A549 (cell line): ENCODE results near the gene HMX3. TPM values are rescaled to one million over a fixed set of nuclear protein-coding genes. Genes with fewer than 3 reads are reported as not detected.
A peak's percentile ranks its signal among the peaks of the same experiment; 100 is the strongest.

Experiments
- ATAC-seq, 2 experiments: fragments of 200-7000 bp in 1 of 2; fragments of >200 bp in 1 of 2; cut with Nextera tagmentation in 1 of 2; cut with Tn5 transposase in 1 of 2; 3 replicates each; pipeline versions ENCODE4 v1.8.0 to v1.9.1; 2018 to 2020; ENCODE audit warnings: mild to moderate bottlenecking in 1 of 2, moderate library complexity in 1 of 2
- CTCF ChIA-PET: fragments of 300-600 bp; sonication (Branson Sonifier 250); formaldehyde crosslinking; extraction: SDS; loops from one replicate; lab custom pipeline; 2021; ENCODE audit warnings: antibody characterized with exemption, inconsistent platforms; lab: Yijun Ruan, JAX
- POLR2A ChIA-PET: fragments of 350-600 bp; formaldehyde crosslinking; extraction: SDS; loops from one replicate; lab custom pipeline; 2021; ENCODE audit warnings: antibody characterized with exemption, inconsistent platforms; lab: Yijun Ruan, JAX
- DNase-seq, 2 experiments: peaks; one replicate each; pipeline versions ENCODE4 v3.0.0 to v3.0.0-alpha.2; 2011 to 2016; ENCODE audit warnings: low read depth in 1 of 2, low spot score in 1 of 2
- FAIRE-seq: peaks from 2 replicates; lab custom pipeline; 2011; peaks lifted over from hg19 to GRCh38; lab: Jason Lieb, UNC
- H3K27ac ChIP-seq, 2 experiments: fragments of >200 bp; sonication (Bioruptor Twin); formaldehyde crosslinking; 3 replicates each; pipeline ENCODE4 v1.5.1; 2016 to 2017
- H3K4me1 ChIP-seq: fragments of >200 bp; sonication (Bioruptor Twin); formaldehyde crosslinking; 3 replicates; pipeline ENCODE4 v1.6.1; 2016
- H3K4me2 ChIP-seq: fragments of >200 bp; sonication (Bioruptor Twin); formaldehyde crosslinking; 3 replicates; pipeline ENCODE4 v1.6.1; 2016
- H3K4me3 ChIP-seq: fragments of >200 bp; sonication (Bioruptor Twin); formaldehyde crosslinking; 3 replicates; pipeline ENCODE4 v1.5.1; 2016
- H3K9me3 ChIP-seq: fragments of >200 bp; sonication (Bioruptor Twin); formaldehyde crosslinking; 3 replicates; pipeline ENCODE4 v1.6.1; 2016
- CBX8 ChIP-seq: fragments of 200-600 bp; sonication (generic); IDR thresholded peaks from 2 replicates; pipeline ENCODE4 v1.6.1; 2016
- CHD4 ChIP-seq: fragments of 200-600 bp; sonication (generic); IDR thresholded peaks from 2 replicates; pipeline ENCODE4 v1.6.1; 2016; ENCODE audit warnings: antibody characterized with exemption, mild to moderate bottlenecking, borderline replicate concordance
- EHF ChIP-seq: fragments of 250-450 bp; sonication (Bioruptor Pico); IDR thresholded peaks from 2 replicates; pipeline ENCODE4 v1.5.0; 2020; ENCODE audit warnings: mild to moderate bottlenecking
- EHMT2 ChIP-seq: fragments of 200-600 bp; sonication (generic); IDR thresholded peaks from 2 replicates; pipeline ENCODE4 v1.6.1; 2016; ENCODE audit warnings: antibody characterized with exemption, low read depth, mild to moderate bottlenecking, moderate library complexity
- HDAC2 ChIP-seq: fragments of 200-600 bp; sonication (generic); IDR thresholded peaks from 2 replicates; pipeline ENCODE4 v1.6.1; 2016
- HEYL ChIP-seq: fragments of 250-450 bp; sonication (Bioruptor Pico); IDR thresholded peaks from 2 replicates; pipeline ENCODE4 v1.8.0; 2021; ENCODE audit warnings: mild to moderate bottlenecking, moderate library complexity
- HOXA7 ChIP-seq: fragments of 250-450 bp; sonication (Bioruptor Pico); IDR thresholded peaks from 2 replicates; pipeline ENCODE4 v1.5.0; 2020; ENCODE audit warnings: mild to moderate bottlenecking, moderate library complexity
- HOXB5 ChIP-seq: fragments of 250-450 bp; sonication (Bioruptor Pico); IDR thresholded peaks from 2 replicates; pipeline ENCODE4 v1.5.0; 2020; ENCODE audit warnings: mild to moderate bottlenecking, moderate library complexity
- NFE2L2 ChIP-seq: fragments of 150-350 bp; conservative IDR thresholded peaks from 2 replicates; pipeline ENCODE4 v1.6.1; 2014; ENCODE audit warnings: low read length
- POLR2AphosphoS2 ChIP-seq: conservative IDR thresholded peaks from 2 replicates; pipeline ENCODE4 v1.6.1; 2012; ENCODE audit warnings: low read length, improper control_type of control experiment, inconsistent platforms
- RARB ChIP-seq: fragments of 250-450 bp; sonication (Bioruptor Pico); IDR thresholded peaks from 2 replicates; pipeline ENCODE4 v1.8.0; 2021; ENCODE audit warnings: mild to moderate bottlenecking, moderate library complexity
- SMC3 ChIP-seq: fragments of >200 bp; sonication (Bioruptor Twin); formaldehyde crosslinking; IDR thresholded peaks from 3 replicates; pipeline ENCODE4 v1.6.1; 2018; ENCODE audit warnings: inconsistent platforms
- TFCP2L1 ChIP-seq: fragments of 250-450 bp; sonication (Bioruptor Pico); IDR thresholded peaks from 2 replicates; pipeline ENCODE4 v1.5.0; 2021; ENCODE audit warnings: mild to moderate bottlenecking
- ZNF302 ChIP-seq: fragments of 250-450 bp; sonication (Bioruptor Pico); IDR thresholded peaks from 2 replicates; pipeline ENCODE4 v1.9.0; 2021; ENCODE audit warnings: inconsistent platforms, mild to moderate bottlenecking, moderate library complexity
- WGBS: methylation state at CpG from one replicate; pipeline ENCODE4 v1.1.6; 2017; ENCODE audit errors: missing lambda C conversion rate; 5-methylcytosine and 5-hydroxymethylcytosine counted together
- polyA plus RNA-seq, 4 experiments: library from polyadenylated mRNA; depleted of rRNA in 3 of 4; stranded (reverse); fragments of >200 nt; fragmentation: RNase III in 1 of 4; extraction: RNeasy Plus Mini Kit Qiagen cat#74134 plus additional on column Dnase treatment in 1 of 4; gene quantifications; 2 replicates in 3 of 4; 3 replicates in 1 of 4; pipeline ENCODE4 v1.2.3, GENCODE V29; 2011 to 2017
- TF ChIP-seq, protein P1 (sequence below): fragments of 150-350 bp; IDR thresholded peaks from 2 replicates; pipeline ENCODE4 v1.6.1; 2014; ENCODE audit warnings: low read depth, mild to moderate bottlenecking, low read length
- TF ChIP-seq, protein P2 (sequence below): IDR thresholded peaks from 2 replicates; pipeline ENCODE4 v1.6.1; 2012
- TF ChIP-seq, protein P3 (sequence below): fragments of 450-650 bp; IDR thresholded peaks from 2 replicates; pipeline ENCODE4 v1.6.1; 2014; ENCODE audit warnings: antibody characterized with exemption
- TF ChIP-seq, protein P4 (sequence below): IDR thresholded peaks from 2 replicates; pipeline ENCODE4 v1.6.1; 2012; ENCODE audit warnings: low read depth, borderline replicate concordance
- TF ChIP-seq, protein P5 (sequence below): fragments of >200 bp; sonication (Bioruptor Twin); formaldehyde crosslinking; IDR thresholded peaks from 3 replicates; pipeline ENCODE4 v1.5.1; 2016

HMX3 gene
- polyA plus RNA-seq, 2 of the 4 experiments (the other 2 are of a cell fraction) = not detected

DNA sequence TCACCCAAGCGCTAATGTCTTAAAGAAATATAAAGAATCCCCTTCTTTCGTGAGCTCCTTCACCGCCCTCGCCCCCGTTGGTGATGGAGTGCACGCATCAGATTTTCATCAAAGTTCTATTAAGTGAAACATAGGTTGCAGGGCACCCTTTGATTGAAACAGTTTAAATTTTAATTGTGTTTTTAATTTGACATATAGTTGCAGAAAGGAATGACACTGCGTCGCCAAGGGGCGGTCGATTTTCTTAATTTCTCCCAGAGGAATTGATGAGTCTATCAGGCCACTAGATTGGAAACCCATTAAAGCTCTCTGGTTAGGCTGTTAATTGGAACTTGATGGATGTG, 8.0 kb downstream of the HMX3 start:
- FAIRE-seq = no peak
- 80% methylated on average over 10 of the region's 10 CpGs for WGBS
- ChIA-PET CTCF (interaction anchor here (1.2 to 9.4 kb wide), 5 partner anchors 11 to 825 kb away, joined by 3 to 64 read pairs (median 4); no protein-coding TSS in a partner anchor), POLR2A (no interaction called here)
- no peak for DNase-seq
- Histone ChIP-seq H3K4me3 (no peak overlapping the region), H3K4me2 (no peak overlapping the region), H3K9me3 (no peaks in the 10 kb centered on the region), H3K4me1 (peaks cover 16% of the 10 kb centered on the region; the same call in 2 of the 3 replicates), H3K27ac (no peak overlapping the region)
- TF ChIP-seq SMC3 (no peak), HOXB5 (CRISPR knock-in tag) (no peak), HDAC2 (no peak), RARB (no peak), NFE2L2 (no peak), HEYL (no peak), CHD4 (no peak), ZNF302 (CRISPR knock-in tag) (no peak), HOXA7 (no peak)
- TF ChIP-seq, protein P1, sequence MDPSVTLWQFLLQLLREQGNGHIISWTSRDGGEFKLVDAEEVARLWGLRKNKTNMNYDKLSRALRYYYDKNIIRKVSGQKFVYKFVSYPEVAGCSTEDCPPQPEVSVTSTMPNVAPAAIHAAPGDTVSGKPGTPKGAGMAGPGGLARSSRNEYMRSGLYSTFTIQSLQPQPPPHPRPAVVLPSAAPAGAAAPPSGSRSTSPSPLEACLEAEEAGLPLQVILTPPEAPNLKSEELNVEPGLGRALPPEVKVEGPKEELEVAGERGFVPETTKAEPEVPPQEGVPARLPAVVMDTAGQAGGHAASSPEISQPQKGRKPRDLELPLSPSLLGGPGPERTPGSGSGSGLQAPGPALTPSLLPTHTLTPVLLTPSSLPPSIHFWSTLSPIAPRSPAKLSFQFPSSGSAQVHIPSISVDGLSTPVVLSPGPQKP = no peak
- TF ChIP-seq, protein P2, sequence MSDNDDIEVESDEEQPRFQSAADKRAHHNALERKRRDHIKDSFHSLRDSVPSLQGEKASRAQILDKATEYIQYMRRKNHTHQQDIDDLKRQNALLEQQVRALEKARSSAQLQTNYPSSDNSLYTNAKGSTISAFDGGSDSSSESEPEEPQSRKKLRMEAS = no peak
- TF ChIP-seq, protein P3, sequence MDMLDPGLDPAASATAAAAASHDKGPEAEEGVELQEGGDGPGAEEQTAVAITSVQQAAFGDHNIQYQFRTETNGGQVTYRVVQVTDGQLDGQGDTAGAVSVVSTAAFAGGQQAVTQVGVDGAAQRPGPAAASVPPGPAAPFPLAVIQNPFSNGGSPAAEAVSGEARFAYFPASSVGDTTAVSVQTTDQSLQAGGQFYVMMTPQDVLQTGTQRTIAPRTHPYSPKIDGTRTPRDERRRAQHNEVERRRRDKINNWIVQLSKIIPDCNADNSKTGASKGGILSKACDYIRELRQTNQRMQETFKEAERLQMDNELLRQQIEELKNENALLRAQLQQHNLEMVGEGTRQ = no peak
- TF ChIP-seq, protein P4, sequence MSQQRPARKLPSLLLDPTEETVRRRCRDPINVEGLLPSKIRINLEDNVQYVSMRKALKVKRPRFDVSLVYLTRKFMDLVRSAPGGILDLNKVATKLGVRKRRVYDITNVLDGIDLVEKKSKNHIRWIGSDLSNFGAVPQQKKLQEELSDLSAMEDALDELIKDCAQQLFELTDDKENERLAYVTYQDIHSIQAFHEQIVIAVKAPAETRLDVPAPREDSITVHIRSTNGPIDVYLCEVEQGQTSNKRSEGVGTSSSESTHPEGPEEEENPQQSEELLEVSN = no peak
- ATAC-seq = no peak

DNA sequence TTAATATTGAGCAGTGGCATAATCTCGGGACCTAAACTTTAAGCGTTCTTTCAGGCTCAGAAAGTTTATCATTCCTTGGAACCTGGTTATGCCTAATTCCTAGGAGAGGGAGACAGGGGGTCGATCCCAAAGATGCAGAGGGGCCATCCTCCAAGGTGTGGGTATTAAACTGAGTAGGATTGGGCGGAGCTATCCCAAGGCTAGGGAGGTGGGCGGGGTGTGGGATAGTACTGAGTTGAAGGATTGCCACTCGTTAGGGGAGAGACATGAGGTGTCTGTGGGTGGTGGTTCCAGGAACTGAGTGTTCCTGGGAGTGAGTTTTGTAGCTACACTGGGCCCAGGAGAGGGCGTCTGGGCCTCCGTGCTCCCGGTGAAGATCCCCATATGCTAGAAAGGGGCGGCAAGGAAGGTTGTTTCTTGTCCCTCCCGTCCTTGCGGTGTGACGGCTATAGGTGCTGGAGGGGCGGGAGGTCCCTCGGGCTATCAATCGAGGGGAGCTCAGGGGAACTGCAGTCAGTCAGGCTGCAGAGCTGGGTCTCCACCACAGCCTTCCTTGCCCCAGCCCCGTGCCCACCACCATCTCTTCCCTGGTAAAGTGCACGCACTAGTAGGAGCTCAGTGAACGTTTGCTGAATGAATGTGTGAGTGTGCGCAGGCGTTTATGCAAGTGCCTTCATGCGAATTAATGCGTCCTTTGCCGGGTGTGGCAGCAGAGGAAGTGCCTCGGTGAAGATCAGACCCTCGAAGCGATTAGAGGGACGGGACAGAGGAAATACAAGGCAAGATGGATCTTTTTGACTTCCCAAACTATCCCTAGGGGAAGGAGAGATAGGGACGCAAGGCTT, 9.1 kb downstream of the HMX3 start:
- 51% methylated on average over 29 of the region's 29 CpGs for WGBS
- Histone ChIP-seq H3K4me2 (no peak overlapping the region), H3K4me1 (peaks cover 11% of the 10 kb centered on the region; the same call in 2 of the 3 replicates), H3K27ac (no peak overlapping the region), H3K9me3 (no peaks in the 10 kb centered on the region), H3K4me3 (no peak overlapping the region)
- FAIRE-seq (no peak), ATAC-seq (peak; percentile 35 to 51; a peak in 4 of 6 replicates), DNase-seq (no peak)
- ChIA-PET POLR2A (no interaction called here), CTCF (interaction anchor here (0.6 to 9.4 kb wide), 14 partner anchors 9 to 824 kb away, joined by 3 to 64 read pairs (median 3); partner anchors contain the start of gene BUB3)
- peak; percentile 40 for TF ChIP-seq SMC3
- TF ChIP-seq POLR2AphosphoS2 = no peak

DNA sequence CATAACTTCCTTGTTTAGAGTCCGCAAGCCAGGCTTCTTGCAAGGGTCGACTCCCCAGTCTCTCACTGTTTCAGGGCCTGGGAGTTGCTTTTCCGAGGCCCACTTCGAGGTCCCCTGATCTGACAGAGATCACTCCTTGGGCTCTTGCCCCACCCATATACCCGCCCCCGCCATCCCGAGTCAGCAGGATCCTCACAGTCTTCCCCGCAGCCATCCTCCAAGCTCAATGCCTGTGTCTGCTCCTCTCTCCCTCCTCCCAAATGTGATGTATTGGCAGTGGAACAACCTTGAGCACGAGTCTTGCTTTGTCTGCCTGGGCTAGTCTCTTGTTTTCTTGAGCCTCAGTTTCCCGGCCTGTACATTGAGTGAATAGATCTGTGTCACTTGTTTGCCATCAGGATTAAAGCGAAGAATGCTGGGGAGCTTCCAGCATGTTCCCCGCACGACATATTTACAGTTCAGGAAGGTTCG, 9.8 kb downstream of the HMX3 start:
- POLR2A ChIA-PET = interaction anchor here (0.7 kb wide), 1 partner anchor 9 kb away, joined by 5 read pairs; the partner anchor contains the start of gene BUB3
- Histone ChIP-seq H3K27ac (no peak overlapping the region), H3K4me1 (peaks cover 6% of the 10 kb centered on the region; the same call in 2 of the 3 replicates), H3K9me3 (no peaks in the 10 kb centered on the region), H3K4me2 (no peak overlapping the region), H3K4me3 (no peak overlapping the region)
- 66% methylated on average over 10 of the region's 14 CpGs for WGBS
- CTCF ChIA-PET = interaction anchor here (0.9 to 9.4 kb wide), 8 partner anchors 8 to 413 kb away, joined by 3 to 64 read pairs (median 4); partner anchors contain the start of gene BUB3
- TF ChIP-seq CBX8 (no peak), TFCP2L1 (CRISPR knock-in tag) (no peak), EHF (CRISPR knock-in tag) (no peak), EHMT2 (no peak), HEYL (no peak)
- TF ChIP-seq, protein P5, sequence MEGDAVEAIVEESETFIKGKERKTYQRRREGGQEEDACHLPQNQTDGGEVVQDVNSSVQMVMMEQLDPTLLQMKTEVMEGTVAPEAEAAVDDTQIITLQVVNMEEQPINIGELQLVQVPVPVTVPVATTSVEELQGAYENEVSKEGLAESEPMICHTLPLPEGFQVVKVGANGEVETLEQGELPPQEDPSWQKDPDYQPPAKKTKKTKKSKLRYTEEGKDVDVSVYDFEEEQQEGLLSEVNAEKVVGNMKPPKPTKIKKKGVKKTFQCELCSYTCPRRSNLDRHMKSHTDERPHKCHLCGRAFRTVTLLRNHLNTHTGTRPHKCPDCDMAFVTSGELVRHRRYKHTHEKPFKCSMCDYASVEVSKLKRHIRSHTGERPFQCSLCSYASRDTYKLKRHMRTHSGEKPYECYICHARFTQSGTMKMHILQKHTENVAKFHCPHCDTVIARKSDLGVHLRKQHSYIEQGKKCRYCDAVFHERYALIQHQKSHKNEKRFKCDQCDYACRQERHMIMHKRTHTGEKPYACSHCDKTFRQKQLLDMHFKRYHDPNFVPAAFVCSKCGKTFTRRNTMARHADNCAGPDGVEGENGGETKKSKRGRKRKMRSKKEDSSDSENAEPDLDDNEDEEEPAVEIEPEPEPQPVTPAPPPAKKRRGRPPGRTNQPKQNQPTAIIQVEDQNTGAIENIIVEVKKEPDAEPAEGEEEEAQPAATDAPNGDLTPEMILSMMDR = no peak
- ATAC-seq = no peak
- DNase-seq = no peak
- FAIRE-seq = no peak
